GM18502 (cell line): ENCODE measurements around the gene DAAM2.

Experiments used
- ATAC-seq: cut with Tn5 transposase; IDR thresholded peaks from one replicate; pipeline ENCODE4 v1.9.1; 2021; ENCODE audit warnings: mild to moderate bottlenecking; ENCODE audit not compliant: unreplicated experiment, poor library complexity

Gene DAAM2

DNA sequence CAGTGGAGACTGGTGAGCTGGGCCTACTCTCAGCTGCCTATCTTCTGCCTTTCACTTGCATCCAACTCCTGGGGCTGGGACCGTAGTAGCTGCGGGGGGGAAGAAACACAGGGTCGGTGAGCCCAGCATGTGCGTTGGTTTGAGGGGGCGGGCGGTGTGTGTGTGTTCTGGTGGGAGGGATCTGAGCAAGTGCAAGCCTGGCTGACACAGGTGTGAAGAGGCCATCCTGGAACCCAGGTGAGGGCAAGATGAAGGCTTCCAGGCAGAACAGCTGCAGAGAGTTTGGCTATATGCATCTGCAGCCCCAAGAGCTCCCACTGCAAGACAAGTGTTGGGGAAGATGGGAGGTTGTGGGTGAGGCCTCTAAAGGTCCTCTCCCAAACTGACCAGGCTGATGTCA lies 111.5 kb downstream of the DAAM2 start:
- ATAC-seq, result no peak

DNA sequence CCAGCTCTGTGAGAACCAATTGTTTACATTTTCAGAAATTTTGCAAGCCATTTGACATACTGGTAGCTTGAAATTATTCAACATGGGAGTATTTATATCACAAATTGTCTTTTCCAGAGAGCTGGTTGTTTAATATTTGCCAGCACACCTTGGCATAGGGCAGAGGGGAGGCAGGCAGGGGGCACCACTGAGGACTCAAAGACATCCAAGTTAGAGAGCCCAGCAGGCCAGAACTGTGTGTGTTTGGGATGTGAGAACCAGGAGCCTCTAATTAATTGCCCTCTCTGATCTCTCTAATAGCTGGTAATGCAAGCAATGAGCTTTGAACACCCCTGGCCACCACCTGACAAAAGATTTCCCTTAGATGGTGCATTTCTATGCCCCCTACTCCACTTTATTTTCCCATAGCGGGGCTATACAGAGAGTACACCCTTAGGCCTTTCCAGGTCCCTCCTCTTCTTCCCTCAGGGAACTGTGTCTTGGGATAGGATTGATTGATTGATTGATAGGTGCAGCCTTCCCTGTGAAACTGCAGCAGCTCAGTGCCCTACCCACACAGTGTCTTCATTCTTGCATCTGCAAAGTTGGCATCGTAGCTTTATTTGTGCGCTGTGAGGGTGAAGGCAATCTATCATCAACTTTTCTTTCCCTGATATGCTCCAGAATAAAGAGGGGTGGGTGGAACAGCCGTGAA lies 112.9 kb downstream of the DAAM2 start:
- no peak for ATAC-seq

- ATAC-seq, result no peak
Measured at GRCh38 chr6:39905640-39905975, 113.4 kb downstream of the DAAM2 start.

DNA sequence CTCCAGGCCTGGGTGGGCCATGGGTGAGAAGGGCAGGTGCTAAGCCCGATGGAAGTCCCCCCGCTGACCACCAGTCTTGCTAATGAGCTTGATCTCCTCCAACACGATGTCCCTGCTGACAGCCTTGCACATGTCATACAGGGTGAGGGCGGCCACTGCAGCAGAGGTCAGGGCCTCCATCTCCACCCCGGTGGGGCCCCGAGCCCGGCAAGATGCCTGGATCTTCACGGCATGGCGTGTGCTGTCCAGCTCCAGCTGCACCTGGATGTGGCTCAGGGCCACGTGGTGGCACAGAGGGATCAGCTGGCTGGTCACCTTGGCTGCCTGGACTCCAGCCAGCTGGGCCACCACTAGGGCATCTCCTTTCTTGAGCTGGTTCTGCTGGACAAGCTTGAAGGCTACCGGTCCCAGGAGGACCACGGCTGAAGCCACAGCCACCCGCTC lies 114.2 kb downstream of the DAAM2 start:
- no peak for ATAC-seq

GRCh38 chr6:39907871-39908575 lies 115.8 kb downstream of the DAAM2 start:
- no peak for ATAC-seq

GRCh38 chr6:39908838-39909583 lies 116.8 kb downstream of the DAAM2 start:
- ATAC-seq, result no peak

DNA sequence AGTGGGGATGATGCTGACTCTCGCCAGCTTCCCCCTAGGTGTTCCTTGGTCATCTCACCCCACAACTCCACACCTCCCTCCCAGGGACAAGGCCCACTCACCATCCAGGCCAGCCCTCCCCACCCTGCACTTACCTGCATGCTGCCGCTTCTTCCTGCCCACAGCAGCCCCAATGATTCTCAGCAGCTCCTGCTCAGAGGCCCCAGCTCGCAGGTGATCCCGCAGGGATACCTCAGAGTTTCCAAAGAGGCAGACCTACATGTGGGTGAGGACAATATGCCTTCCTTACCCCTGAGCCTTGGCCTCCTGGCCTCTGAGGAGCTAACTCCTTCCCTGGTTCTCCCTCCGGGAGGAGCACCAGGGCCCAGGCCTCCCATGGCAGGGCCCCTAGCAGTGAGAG lies 117.5 kb downstream of the DAAM2 start:
- no peak for ATAC-seq

- no peak for ATAC-seq
Measured at GRCh38 chr6:39910164-39910563, 118.0 kb downstream of the DAAM2 start.

DNA sequence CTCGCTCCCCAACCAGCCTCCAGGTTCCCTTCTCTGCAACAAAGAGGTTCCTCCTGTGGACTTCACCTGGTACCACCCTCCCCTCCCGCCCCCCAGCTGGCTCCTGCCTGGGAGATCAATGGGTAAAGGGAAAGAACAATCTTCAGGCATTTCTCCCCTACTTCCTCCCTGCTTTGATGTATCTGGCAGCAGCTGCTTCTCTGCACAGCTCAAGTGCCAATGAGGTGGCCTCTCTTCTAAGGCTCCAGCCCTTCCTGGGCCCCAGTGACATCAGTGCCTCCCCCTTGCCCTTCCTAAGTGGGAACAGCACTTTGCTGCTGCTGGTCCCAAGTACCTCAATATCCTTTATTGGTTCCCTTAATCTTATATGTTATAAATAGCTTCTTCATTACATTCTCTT lies 118.6 kb downstream of the DAAM2 start:
- ATAC-seq, result no peak

- no peak for ATAC-seq
Measured at GRCh38 chr6:39911513-39912125, 119.4 kb downstream of the DAAM2 start.

- no peak for ATAC-seq
Measured at GRCh38 chr6:39912446-39912845, 120.3 kb downstream of the DAAM2 start.

DNA sequence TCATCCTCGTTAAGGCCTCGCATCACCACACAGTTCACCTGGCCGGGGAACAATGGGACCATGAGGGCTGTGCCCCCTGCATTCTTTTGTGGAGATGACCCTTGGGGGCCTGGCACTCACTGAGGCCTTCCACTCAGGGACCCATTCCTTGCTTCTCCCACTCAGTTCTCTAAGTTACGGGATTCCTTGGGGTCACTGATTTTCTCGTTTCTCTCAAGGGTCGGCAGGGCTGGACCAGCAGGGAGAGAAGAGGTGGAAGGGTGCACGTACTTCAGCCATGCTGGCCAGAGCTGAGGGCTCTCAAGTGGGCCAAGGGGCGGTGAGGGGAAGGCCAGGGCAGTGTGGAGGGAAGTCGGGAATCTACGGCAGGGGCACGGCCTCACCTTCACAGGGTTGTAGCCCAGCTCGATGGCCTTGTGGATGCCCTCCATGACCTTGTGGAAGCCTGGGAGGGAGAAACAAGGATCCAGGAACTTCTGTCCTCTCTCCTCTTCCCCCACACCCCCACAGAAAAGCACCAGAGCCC lies 121.3 kb downstream of the DAAM2 start:
- no peak for ATAC-seq

DNA sequence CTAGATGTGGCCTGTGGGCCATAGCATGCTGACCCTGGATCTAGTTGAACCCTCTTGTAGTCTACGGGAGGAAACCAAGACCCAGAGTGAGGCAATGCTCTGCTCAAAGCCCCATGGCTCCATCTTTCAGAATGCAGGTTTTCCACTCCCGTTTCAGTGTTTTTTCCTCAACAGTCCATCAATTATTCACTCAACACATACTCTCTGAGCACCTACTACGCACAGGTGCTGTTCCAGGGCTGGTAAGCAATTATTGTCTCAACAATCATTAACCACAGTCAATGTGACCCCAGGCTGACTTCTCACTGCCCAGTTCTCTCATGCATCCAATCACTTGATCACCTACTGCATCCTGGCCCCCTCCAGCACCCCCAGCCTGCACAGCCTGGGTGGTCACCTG lies 122.1 kb downstream of the DAAM2 start:
- no peak for ATAC-seq

GRCh38 chr6:39915866-39916265 lies 123.7 kb downstream of the DAAM2 start:
- ATAC-seq, result no peak

DNA sequence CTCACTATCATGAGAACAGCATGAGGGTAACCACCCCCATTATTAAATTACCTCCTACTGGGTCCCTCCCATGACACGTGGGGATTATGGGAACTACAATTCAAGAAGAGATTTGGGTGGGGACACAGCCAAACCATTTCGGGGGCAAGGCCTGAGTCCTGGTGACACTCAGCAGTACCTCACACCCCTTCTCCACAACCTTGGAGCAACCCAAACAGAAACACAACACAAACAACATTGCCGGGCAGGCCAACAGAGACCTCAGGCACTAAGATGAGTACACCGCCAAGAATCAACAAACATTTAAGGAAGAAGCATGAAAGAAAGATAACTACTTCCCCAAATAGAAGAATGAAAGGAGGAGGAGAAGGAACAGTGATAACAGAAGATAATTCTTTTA lies 125.2 kb downstream of the DAAM2 start:
- no peak for ATAC-seq

DNA sequence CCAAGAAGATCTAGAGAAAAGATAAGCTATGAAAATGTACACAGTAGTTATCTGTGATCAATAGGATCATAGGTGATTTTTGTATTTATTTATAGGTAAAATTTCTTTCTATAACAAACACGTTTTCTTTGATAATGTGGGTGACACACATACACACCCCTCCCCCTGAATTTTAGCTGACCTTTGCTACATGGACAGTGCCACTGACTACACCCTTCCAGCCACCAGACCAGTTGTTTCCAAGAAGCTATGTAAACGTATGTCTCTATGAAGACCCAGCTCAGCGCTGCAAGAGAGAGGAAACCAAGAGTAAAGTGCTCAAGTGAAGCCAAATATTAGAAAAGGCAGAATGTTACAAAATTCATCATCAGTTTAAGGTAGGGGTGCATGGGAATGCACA lies 125.8 kb downstream of the DAAM2 start:
- no peak for ATAC-seq

DNA sequence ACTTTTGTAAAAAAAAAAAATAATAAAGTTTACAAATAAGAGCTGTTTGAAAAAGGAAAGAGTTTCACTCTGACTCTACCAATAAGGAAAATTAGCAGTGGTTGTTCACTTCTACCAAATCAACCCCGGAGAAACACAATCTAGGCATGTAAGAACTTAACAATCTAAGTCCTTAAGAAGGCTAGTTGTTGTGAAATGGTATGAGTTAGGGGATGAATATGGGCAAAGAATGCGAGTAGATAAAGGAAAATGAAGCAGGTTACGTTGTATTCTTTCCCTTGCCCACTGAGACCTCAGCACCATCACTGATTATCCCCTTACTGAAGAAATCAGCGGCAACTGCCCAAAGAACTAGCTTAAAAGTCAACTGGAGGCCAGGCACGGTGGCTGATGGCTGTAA lies 126.7 kb downstream of the DAAM2 start:
- ATAC-seq, result no peak

DNA sequence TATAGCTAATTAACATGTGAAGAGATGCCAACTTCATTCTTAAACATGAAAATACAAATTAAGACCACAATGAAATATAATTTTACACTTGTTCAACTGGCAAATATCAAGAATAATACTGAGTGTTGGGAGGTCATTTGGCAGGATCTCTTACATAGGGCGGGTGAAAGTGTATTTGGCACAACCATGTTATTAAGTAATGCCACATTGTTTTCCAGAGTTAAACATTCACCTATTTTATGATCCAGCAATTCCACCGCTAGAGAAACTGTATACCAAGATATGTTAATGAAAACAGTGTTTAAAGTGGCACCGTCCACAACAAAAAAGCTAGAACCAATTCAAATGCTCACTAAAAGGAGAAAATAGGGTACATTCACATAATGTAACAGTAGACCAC lies 128.0 kb downstream of the DAAM2 start:
- no peak for ATAC-seq

DNA sequence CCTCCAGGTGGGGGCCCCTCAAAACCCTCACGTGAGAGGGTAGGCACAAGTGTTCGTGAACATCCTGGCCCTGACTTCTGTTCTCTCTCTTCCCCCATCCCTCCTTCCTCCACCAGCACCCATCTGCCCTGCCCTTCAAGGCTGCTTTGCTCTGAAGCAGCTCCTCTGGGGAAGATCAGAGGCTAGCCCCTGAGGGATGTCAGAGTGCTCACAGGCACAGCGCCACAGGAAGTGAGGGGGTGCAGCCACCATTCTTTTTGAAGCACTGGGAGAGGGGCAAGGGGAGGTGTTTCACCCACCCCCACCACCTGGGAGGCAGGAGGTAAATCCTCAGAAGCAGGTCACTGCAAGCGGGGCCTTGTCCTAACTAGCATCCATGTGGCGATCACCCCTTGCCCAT lies 130.6 kb downstream of the DAAM2 start:
- no peak for ATAC-seq

DNA sequence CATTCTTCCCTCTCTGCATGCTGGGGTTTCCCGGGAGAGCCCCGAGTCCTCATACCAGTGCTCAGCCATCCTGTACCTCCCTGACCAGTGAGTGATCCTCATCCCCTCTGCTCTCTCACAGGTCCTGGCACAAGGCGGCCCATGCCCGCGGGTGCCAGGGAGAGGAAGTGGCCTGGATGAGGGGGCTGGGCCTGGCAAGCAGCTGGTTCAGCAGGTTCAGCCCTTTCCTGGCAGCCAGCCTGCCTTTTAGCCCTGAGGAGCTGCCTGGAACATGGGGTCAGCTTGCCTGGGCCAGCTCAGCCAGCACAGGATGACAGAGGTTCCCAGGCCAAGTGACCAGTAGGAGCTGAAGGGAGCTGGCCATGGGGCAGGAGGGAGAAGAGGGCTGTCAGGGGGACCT lies 131.2 kb downstream of the DAAM2 start:
- ATAC-seq, result no peak

DNA sequence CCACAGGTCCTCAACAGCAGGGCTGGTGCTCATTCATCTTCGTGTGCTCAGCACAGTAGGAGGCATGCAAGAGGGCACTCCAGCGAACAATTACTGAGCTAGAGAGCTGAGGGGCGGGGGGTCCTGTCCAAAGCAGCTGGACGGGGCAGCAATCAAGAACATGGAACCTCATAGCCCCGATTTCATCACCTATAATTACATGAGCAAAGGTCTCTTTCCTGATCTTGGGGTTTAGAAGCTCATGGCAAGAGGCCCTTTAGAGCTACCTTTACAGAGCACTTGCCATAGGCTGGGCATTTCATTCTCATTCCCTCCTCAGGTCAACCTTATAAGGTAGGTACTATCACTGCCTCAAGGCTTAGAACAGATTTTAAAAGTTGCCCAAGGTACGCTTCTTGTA lies 131.7 kb downstream of the DAAM2 start:
- no peak for ATAC-seq
